HL-60 (cell line): ENCODE measurements around the gene PPP3CA.

ENCODE experiments used
- DNase-seq, 2 experiments: peaks; one replicate each; pipeline ENCODE4 v3.0.0-alpha.2; 2010 to 2020; ENCODE audit warnings: low read depth in 1 of 2, low spot score in 1 of 2
- H3K27ac ChIP-seq: fragments of 250-450 bp; sonication (Bioruptor Pico); replicated peaks from 2 replicates; pipeline ENCODE4 v1.5.1; 2020; ENCODE audit warnings: mild to moderate bottlenecking, moderate library complexity
- H3K27me3 ChIP-seq: fragments of 250-450 bp; sonication (Bioruptor Pico); 2 replicates; pipeline ENCODE4 v1.5.1; 2021; ENCODE audit warnings: mild to moderate bottlenecking, moderate library complexity; ENCODE audit not compliant: insufficient read depth, poor library complexity, severe bottlenecking
- H3K4me3 ChIP-seq: replicated peaks from 2 replicates; pipeline ENCODE4 v1.5.1; 2011; ENCODE audit warnings: mild to moderate bottlenecking, control low read depth, low read length; ENCODE audit not compliant: insufficient read depth
- GABPA ChIP-seq: IDR thresholded peaks from 2 replicates; pipeline ENCODE4 v1.6.1; 2012; ENCODE audit warnings: low read depth
- POLR2AphosphoS5 ChIP-seq: IDR thresholded peaks from 2 replicates; pipeline ENCODE4 v1.6.1; 2012; ENCODE audit warnings: low read depth
- SPI1 ChIP-seq: IDR thresholded peaks from 2 replicates; pipeline ENCODE4 v1.6.1; 2012; ENCODE audit warnings: low read depth, mild to moderate bottlenecking, borderline replicate concordance
- TF ChIP-seq, protein P1 (sequence below): IDR thresholded peaks from 2 replicates; pipeline ENCODE4 v1.6.1; 2012; ENCODE audit warnings: low read depth; ENCODE audit not compliant: insufficient replicate concordance
- TF ChIP-seq, protein P2 (sequence below): IDR thresholded peaks from one replicate; pipeline ENCODE4 v1.5.1; 2011; ENCODE audit warnings: low read length, control low read depth, inconsistent platforms; ENCODE audit not compliant: insufficient read depth

PPP3CA gene

DNA sequence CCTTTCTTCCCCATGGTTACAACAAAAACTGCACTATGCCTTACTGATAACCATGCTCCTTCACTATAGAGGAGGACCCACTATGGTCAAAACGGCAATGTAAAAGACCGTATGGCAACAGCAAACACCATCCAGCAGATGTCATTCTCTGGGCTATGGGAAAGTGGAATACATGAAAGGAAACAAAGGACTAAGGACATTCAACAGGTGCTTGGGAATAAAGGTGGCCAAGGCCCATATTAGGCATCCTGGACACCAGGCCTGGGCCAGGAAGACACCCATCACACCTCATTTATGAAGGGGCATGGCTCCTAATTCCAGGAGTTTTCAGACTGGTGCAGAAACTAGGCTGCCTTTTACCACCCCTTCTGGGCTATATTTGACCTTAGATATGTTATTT, 268.4 kb downstream of the PPP3CA start:
- H3K27me3 ChIP-seq = no peaks in the 10 kb centered on the region
- TF ChIP-seq, protein P1, sequence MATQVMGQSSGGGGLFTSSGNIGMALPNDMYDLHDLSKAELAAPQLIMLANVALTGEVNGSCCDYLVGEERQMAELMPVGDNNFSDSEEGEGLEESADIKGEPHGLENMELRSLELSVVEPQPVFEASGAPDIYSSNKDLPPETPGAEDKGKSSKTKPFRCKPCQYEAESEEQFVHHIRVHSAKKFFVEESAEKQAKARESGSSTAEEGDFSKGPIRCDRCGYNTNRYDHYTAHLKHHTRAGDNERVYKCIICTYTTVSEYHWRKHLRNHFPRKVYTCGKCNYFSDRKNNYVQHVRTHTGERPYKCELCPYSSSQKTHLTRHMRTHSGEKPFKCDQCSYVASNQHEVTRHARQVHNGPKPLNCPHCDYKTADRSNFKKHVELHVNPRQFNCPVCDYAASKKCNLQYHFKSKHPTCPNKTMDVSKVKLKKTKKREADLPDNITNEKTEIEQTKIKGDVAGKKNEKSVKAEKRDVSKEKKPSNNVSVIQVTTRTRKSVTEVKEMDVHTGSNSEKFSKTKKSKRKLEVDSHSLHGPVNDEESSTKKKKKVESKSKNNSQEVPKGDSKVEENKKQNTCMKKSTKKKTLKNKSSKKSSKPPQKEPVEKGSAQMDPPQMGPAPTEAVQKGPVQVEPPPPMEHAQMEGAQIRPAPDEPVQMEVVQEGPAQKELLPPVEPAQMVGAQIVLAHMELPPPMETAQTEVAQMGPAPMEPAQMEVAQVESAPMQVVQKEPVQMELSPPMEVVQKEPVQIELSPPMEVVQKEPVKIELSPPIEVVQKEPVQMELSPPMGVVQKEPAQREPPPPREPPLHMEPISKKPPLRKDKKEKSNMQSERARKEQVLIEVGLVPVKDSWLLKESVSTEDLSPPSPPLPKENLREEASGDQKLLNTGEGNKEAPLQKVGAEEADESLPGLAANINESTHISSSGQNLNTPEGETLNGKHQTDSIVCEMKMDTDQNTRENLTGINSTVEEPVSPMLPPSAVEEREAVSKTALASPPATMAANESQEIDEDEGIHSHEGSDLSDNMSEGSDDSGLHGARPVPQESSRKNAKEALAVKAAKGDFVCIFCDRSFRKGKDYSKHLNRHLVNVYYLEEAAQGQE = no peak
- TF ChIP-seq, protein P2, sequence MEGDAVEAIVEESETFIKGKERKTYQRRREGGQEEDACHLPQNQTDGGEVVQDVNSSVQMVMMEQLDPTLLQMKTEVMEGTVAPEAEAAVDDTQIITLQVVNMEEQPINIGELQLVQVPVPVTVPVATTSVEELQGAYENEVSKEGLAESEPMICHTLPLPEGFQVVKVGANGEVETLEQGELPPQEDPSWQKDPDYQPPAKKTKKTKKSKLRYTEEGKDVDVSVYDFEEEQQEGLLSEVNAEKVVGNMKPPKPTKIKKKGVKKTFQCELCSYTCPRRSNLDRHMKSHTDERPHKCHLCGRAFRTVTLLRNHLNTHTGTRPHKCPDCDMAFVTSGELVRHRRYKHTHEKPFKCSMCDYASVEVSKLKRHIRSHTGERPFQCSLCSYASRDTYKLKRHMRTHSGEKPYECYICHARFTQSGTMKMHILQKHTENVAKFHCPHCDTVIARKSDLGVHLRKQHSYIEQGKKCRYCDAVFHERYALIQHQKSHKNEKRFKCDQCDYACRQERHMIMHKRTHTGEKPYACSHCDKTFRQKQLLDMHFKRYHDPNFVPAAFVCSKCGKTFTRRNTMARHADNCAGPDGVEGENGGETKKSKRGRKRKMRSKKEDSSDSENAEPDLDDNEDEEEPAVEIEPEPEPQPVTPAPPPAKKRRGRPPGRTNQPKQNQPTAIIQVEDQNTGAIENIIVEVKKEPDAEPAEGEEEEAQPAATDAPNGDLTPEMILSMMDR = no peak
- TF ChIP-seq SPI1 = no peak
- TF ChIP-seq GABPA = no peak
- TF ChIP-seq POLR2AphosphoS5 = no peak
- H3K27ac ChIP-seq = no peak overlapping the region
- no peak overlapping the region for H3K4me3 ChIP-seq
- DNase-seq = no peak

DNA sequence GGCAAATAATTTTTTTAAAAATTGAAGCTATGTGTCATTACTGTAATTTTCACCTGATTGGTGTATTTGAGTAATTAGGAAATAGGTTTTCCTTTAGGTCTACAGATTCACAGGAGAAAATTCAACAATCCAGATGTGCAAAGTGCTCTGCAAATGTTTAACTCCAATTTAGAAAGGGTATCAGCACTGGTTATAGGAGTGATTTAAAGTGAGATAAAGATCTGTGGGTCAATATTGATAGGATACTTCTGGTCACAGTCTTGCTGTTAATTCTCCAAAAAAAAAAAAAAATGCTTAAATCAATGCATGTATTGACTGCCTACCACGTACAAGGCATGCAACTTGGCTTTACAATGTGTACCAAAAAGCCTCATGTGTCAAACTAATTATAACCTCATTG, 271.3 kb downstream of the PPP3CA start:
- H3K4me3 ChIP-seq = no peak overlapping the region
- TF ChIP-seq, protein P2 = no peak
- TF ChIP-seq GABPA (no peak), POLR2AphosphoS5 (no peak), SPI1 (no peak)
- TF ChIP-seq, protein P1 = no peak
- no peaks in the 10 kb centered on the region for H3K27me3 ChIP-seq
- no peak for DNase-seq
- no peak overlapping the region for H3K27ac ChIP-seq

DNA sequence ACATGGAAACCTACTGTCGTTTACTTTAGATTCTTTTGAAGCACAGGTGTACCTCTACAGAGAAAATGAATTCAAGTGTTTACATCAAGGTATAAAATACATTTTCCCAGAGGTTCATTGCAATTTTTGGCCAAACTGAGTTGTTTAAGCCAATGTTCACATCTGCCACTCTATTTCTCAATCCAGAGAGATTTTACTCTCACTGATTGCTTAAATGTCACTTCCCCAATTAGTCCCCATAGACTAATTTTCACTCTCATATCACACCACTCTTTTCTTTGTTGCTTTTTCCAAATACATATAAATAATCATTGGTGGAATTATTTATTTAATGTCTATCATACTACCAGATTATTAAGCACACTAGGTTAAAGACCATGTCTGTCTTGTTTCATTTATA, 271.8 kb downstream of the PPP3CA start:
- Histone ChIP-seq H3K4me3 (no peak overlapping the region), H3K27ac (no peak overlapping the region), H3K27me3 (no peaks in the 10 kb centered on the region)
- DNase-seq = peak in 1 of 2 experiments; percentile 32
- no peak for TF ChIP-seq GABPA
- TF ChIP-seq, protein P1 = no peak
- TF ChIP-seq SPI1 = peak; percentile 95
- TF ChIP-seq, protein P2 = no peak
- TF ChIP-seq POLR2AphosphoS5 = no peak
